ENCODE data around the gene GJD4. TPM values are rescaled to one million over a fixed set of nuclear protein-coding genes. Genes with fewer than 3 reads are reported as not detected.

GJD4 gene
- total RNA-seq, 1 donor from 2014 or later: not detected

- no peak for TF ChIP-seq CTCF (conservative IDR thresholded peaks at IDR 0.05)
Observed at GRCh38 chr10:35578618-35578956, 26.6 kb upstream of the GJD4 start.

GRCh38 chr10:35579116-35579515 lies 26.0 kb upstream of the GJD4 start:
- no peak overlapping the region for H3K4me3 Mint-ChIP-seq
- DNase-seq (ENCODE audit: low read depth, low spot score): no peak
- H3K27ac Mint-ChIP-seq (ENCODE audit: unreplicated experiment): no peak overlapping the region
- no peaks in the 10 kb centered on the region for H3K27me3 Mint-ChIP-seq (ENCODE audit: low read depth)
- H3K4me1 Mint-ChIP-seq: no peaks in the 10 kb centered on the region
- no peak for TF ChIP-seq CTCF (conservative IDR thresholded peaks at IDR 0.05)
- peaks cover 12% of the 10 kb centered on the region for H3K36me3 Mint-ChIP-seq (ENCODE audit: low read depth)
- no peaks in the 10 kb centered on the region for H3K9me3 Mint-ChIP-seq

More at GRCh38 chr10:35578618-35578956, 26.6 kb upstream of the GJD4 start:
- no peaks in the 10 kb centered on the region for H3K9me3 Mint-ChIP-seq
- H3K27ac Mint-ChIP-seq (ENCODE audit: unreplicated experiment): no peak overlapping the region
- peaks cover 14% of the 10 kb centered on the region for H3K36me3 Mint-ChIP-seq (ENCODE audit: low read depth)
- no peaks in the 10 kb centered on the region for H3K27me3 Mint-ChIP-seq (ENCODE audit: low read depth)
- H3K4me1 Mint-ChIP-seq: no peaks in the 10 kb centered on the region
- H3K4me3 Mint-ChIP-seq: no peak overlapping the region
- DNase-seq (ENCODE audit: low read depth, low spot score): no peak

GRCh38 chr10:35579726-35580422 lies 25.3 kb upstream of the GJD4 start:
- no peaks in the 10 kb centered on the region for H3K9me3 Mint-ChIP-seq
- no peaks in the 10 kb centered on the region for H3K4me1 Mint-ChIP-seq
- no peak overlapping the region for H3K4me3 Mint-ChIP-seq
- H3K27ac Mint-ChIP-seq (ENCODE audit: unreplicated experiment): no peak overlapping the region
- H3K36me3 Mint-ChIP-seq (ENCODE audit: low read depth): peaks cover 12% of the 10 kb centered on the region
- H3K27me3 Mint-ChIP-seq (ENCODE audit: low read depth): no peaks in the 10 kb centered on the region
- no peak for DNase-seq (ENCODE audit: low read depth, low spot score)
- no peak for TF ChIP-seq CTCF (conservative IDR thresholded peaks at IDR 0.05)

- H3K9me3 Mint-ChIP-seq: no peaks in the 10 kb centered on the region
- no peak for DNase-seq (ENCODE audit: low read depth, low spot score)
- peaks cover 9% of the 10 kb centered on the region for H3K36me3 Mint-ChIP-seq (ENCODE audit: low read depth)
- no peaks in the 10 kb centered on the region for H3K27me3 Mint-ChIP-seq (ENCODE audit: low read depth)
- no peaks in the 10 kb centered on the region for H3K4me1 Mint-ChIP-seq
- no peak overlapping the region for H3K27ac Mint-ChIP-seq (ENCODE audit: unreplicated experiment)
- no peak for TF ChIP-seq CTCF (conservative IDR thresholded peaks at IDR 0.05)
- H3K4me3 Mint-ChIP-seq: no peak overlapping the region
Observed at GRCh38 chr10:35580423-35580770, 24.7 kb upstream of the GJD4 start.

- Mint-ChIP-seq H3K27ac (ENCODE audit: unreplicated experiment) (no peak overlapping the region), H3K4me1 (no peaks in the 10 kb centered on the region), H3K27me3 (ENCODE audit: low read depth) (no peaks in the 10 kb centered on the region), H3K9me3 (no peaks in the 10 kb centered on the region), H3K4me3 (no peak overlapping the region), H3K36me3 (ENCODE audit: low read depth) (peaks cover 4% of the 10 kb centered on the region)
- DNase-seq (ENCODE audit: low read depth, low spot score): no peak
- no peak for TF ChIP-seq CTCF (conservative IDR thresholded peaks at IDR 0.05)
Observed at GRCh38 chr10:35581655-35582054, 23.5 kb upstream of the GJD4 start.
